ENCODE results near the gene ZCCHC24. TPM values are rescaled to one million over a fixed set of nuclear protein-coding genes. Genes with fewer than 3 reads are reported as not detected.
A peak's percentile ranks its signal among the peaks of the same experiment; 100 is the strongest.
"Not testable (repeated sequence)": the region's sequence is repeated elsewhere in the genome, so short reads cannot be mapped to it uniquely, and the experiment has no call there.

Gene ZCCHC24
- total RNA-seq, 1 experiment from 2014 or later = 20.5 TPM

- Histone ChIP-seq H3K27me3 (no peaks in the 10 kb centered on the region), H3K36me3 (peaks cover 37% of the 10 kb centered on the region), H3K9me3 (no peaks in the 10 kb centered on the region), H3K4me3 (peak overlapping the region; percentile 85)
- no peak for DNase-seq
Measured at GRCh38 chr10:79346388-79347225, 98.8 kb downstream of the ZCCHC24 start.

- H3K4me3 ChIP-seq = no peak overlapping the region
- no peak for DNase-seq
- H3K27me3 ChIP-seq = no peaks in the 10 kb centered on the region
- peaks cover 33% of the 10 kb centered on the region for H3K36me3 ChIP-seq
- H3K9me3 ChIP-seq = no peaks in the 10 kb centered on the region
Measured at GRCh38 chr10:79346012-79346340, 99.4 kb downstream of the ZCCHC24 start.

GRCh38 chr10:79345241-79346011 lies 100.0 kb downstream of the ZCCHC24 start:
- H3K4me3 ChIP-seq = no peak overlapping the region
- no peaks in the 10 kb centered on the region for H3K9me3 ChIP-seq
- no peak for DNase-seq
- peaks cover 27% of the 10 kb centered on the region for H3K36me3 ChIP-seq
- H3K27me3 ChIP-seq = no peaks in the 10 kb centered on the region

- no peak for DNase-seq
- Histone ChIP-seq H3K36me3 (peaks cover 19% of the 10 kb centered on the region), H3K27me3 (no peaks in the 10 kb centered on the region), H3K9me3 (no peaks in the 10 kb centered on the region), H3K4me3 (no peak overlapping the region)
Measured at GRCh38 chr10:79344502-79345195, 100.8 kb downstream of the ZCCHC24 start.

GRCh38 chr10:79342811-79343561 lies 102.4 kb downstream of the ZCCHC24 start:
- Histone ChIP-seq H3K27me3 (no peaks in the 10 kb centered on the region), H3K4me3 (no peak overlapping the region), H3K36me3 (peaks cover 3% of the 10 kb centered on the region), H3K9me3 (no peaks in the 10 kb centered on the region)
- DNase-seq = peak; percentile 90

- H3K36me3 ChIP-seq = no peaks in the 10 kb centered on the region
- H3K4me3 ChIP-seq = no peak overlapping the region
- no peaks in the 10 kb centered on the region for H3K27me3 ChIP-seq
- no peak for DNase-seq
- no peaks in the 10 kb centered on the region for H3K9me3 ChIP-seq
Measured at GRCh38 chr10:79342295-79342761, 103.1 kb downstream of the ZCCHC24 start.

- Histone ChIP-seq H3K9me3 (no peaks in the 10 kb centered on the region), H3K36me3 (no peaks in the 10 kb centered on the region), H3K27me3 (no peaks in the 10 kb centered on the region), H3K4me3 (no peak overlapping the region)
- DNase-seq = no peak
Measured at GRCh38 chr10:79340646-79341244, 104.7 kb downstream of the ZCCHC24 start.

- Histone ChIP-seq H3K4me3 (no peak overlapping the region), H3K9me3 (no peaks in the 10 kb centered on the region), H3K27me3 (no peaks in the 10 kb centered on the region), H3K36me3 (no peaks in the 10 kb centered on the region)
- no peak for DNase-seq
Measured at GRCh38 chr10:79339266-79339665, 106.2 kb downstream of the ZCCHC24 start.

GRCh38 chr10:79337783-79338469 lies 107.5 kb downstream of the ZCCHC24 start:
- not testable (repeated sequence) for H3K9me3 ChIP-seq, DNase-seq, H3K4me3 ChIP-seq, H3K36me3 ChIP-seq, H3K27me3 ChIP-seq

- no peak for DNase-seq
- Histone ChIP-seq H3K9me3 (peaks cover 2% of the 10 kb centered on the region; the same call in 1 of the 2 replicates), H3K4me3 (no peak overlapping the region), H3K27me3 (no peaks in the 10 kb centered on the region), H3K36me3 (no peaks in the 10 kb centered on the region)
Measured at GRCh38 chr10:79336739-79337138, 108.7 kb downstream of the ZCCHC24 start.

- no peak for DNase-seq
Measured at GRCh38 chr10:79336276-79336675, 109.1 kb downstream of the ZCCHC24 start.

GRCh38 chr10:79335470-79336235 lies 109.8 kb downstream of the ZCCHC24 start:
- H3K36me3 ChIP-seq = no peaks in the 10 kb centered on the region
- no peaks in the 10 kb centered on the region for H3K27me3 ChIP-seq
- H3K9me3 ChIP-seq = peaks cover 2% of the 10 kb centered on the region; the same call in 1 of the 2 replicates
- no peak overlapping the region for H3K4me3 ChIP-seq
- DNase-seq = no peak

More at GRCh38 chr10:79336276-79336675, 109.1 kb downstream of the ZCCHC24 start:
- Histone ChIP-seq H3K4me3 (no peak overlapping the region), H3K27me3 (no peaks in the 10 kb centered on the region), H3K36me3 (no peaks in the 10 kb centered on the region), H3K9me3 (peaks cover 2% of the 10 kb centered on the region; the same call in 1 of the 2 replicates)

GRCh38 chr10:79335094-79335469 lies 110.3 kb downstream of the ZCCHC24 start:
- H3K9me3 ChIP-seq = peaks cover 2% of the 10 kb centered on the region; the same call in 1 of the 2 replicates
- no peak overlapping the region for H3K4me3 ChIP-seq
- H3K27me3 ChIP-seq = no peaks in the 10 kb centered on the region
- no peak for DNase-seq
- H3K36me3 ChIP-seq = no peaks in the 10 kb centered on the region

GRCh38 chr10:79334573-79334972 lies 110.9 kb downstream of the ZCCHC24 start:
- DNase-seq = no peak
- H3K27me3 ChIP-seq = no peaks in the 10 kb centered on the region
- H3K4me3 ChIP-seq = no peak overlapping the region
- H3K9me3 ChIP-seq = peaks cover 2% of the 10 kb centered on the region; the same call in 1 of the 2 replicates
- no peaks in the 10 kb centered on the region for H3K36me3 ChIP-seq

- DNase-seq = no peak
- Histone ChIP-seq H3K4me3 (no peak overlapping the region), H3K36me3 (no peaks in the 10 kb centered on the region), H3K9me3 (peaks cover 2% of the 10 kb centered on the region; the same call in 1 of the 2 replicates), H3K27me3 (no peaks in the 10 kb centered on the region)
Measured at GRCh38 chr10:79333513-79333912, 111.9 kb downstream of the ZCCHC24 start.

Data from MG63 (cell line).